Endothelial cell of umbilical vein (primary cell): ENCODE results near the gene PTGES3L. TPM values are rescaled to one million over a fixed set of nuclear protein-coding genes. Genes with fewer than 3 reads are reported as not detected.
A peak's percentile ranks its signal among the peaks of the same experiment; 100 is the strongest.

Experiments used
- BruUV-seq: library from RNA; stranded (reverse); fragments of 400-500 nt; replicated peaks from 2 replicates; lab custom pipeline; 2021; lab: Mats Ljungman, UMichigan
- CTCF ChIA-PET: fragments of 300-600, 350-600 bp; sonication (Branson Sonifier 250); formaldehyde crosslinking; loops from one replicate; lab custom pipeline; 2021; ENCODE audit warnings: antibody characterized with exemption, inconsistent platforms; lab: Charles Lee
- POLR2A ChIA-PET: fragments of 300-600, 350-600 bp; sonication (Branson Sonifier 250); formaldehyde crosslinking; loops from one replicate; lab custom pipeline; 2021; ENCODE audit warnings: antibody characterized with exemption, inconsistent platforms; lab: Charles Lee
- DNase-seq: peaks from one replicate; pipeline ENCODE4 v3.0.0-alpha.2; 2011; ENCODE audit warnings: low read depth, low spot score
- FAIRE-seq: peaks from 2 replicates; lab custom pipeline; 2011; peaks lifted over from hg19 to GRCh38; lab: Jason Lieb, UNC
- H2AFZ ChIP-seq: 2 replicates; pipeline ENCODE4 v1.6.0; 2012; ENCODE audit warnings: low read depth, low read length, control low read depth, inconsistent platforms
- H3K27ac ChIP-seq: 2 replicates; pipeline ENCODE4 v1.5.1; 2011; ENCODE audit warnings: low read depth, mild to moderate bottlenecking, control low read depth, low read length, moderate library complexity; ENCODE audit not compliant: insufficient read depth
- H3K27me3 ChIP-seq, 2 experiments: 2 replicates each; pipeline versions ENCODE4 v1.6.0 to v1.6.1; 2011; ENCODE audit warnings: low read length in 2 of 2, mixed read lengths in 1 of 2; ENCODE audit not compliant: control insufficient read depth in 2 of 2, insufficient read depth in 2 of 2
- H3K36me3 ChIP-seq, 2 experiments: 2 replicates in 1 of 2; 3 replicates in 1 of 2; pipeline ENCODE4 v1.5.1; 2011; ENCODE audit warnings: low read length in 2 of 2, mild to moderate bottlenecking in 1 of 2, moderate library complexity in 1 of 2; ENCODE audit not compliant: control insufficient read depth in 2 of 2, insufficient read depth in 2 of 2; ENCODE audit errors: extremely low read depth in 1 of 2
- H3K4me1 ChIP-seq: 3 replicates; pipeline ENCODE4 v1.5.1; 2011; ENCODE audit warnings: mild to moderate bottlenecking, low read length; ENCODE audit not compliant: control insufficient read depth, insufficient read depth; ENCODE audit errors: extremely low read depth
- H3K4me2 ChIP-seq: 2 replicates; pipeline ENCODE4 v1.6.1; 2011; ENCODE audit warnings: low read length, control low read depth, mixed read lengths; ENCODE audit not compliant: insufficient read depth
- H3K4me3 ChIP-seq, 3 experiments: fragments of 200-600 bp in 1 of 3; sonication (generic), shearing (Covaris generic) in 1 of 3; replicated peaks in 1 of 3; 2 replicates each; pipeline ENCODE4 v1.5.1; 2011 to 2016; ENCODE audit warnings: control low read depth in 3 of 3, low read length in 3 of 3, mild to moderate bottlenecking in 2 of 3, inconsistent platforms in 1 of 3, low read depth in 1 of 3, moderate library complexity in 1 of 3; ENCODE audit not compliant: insufficient read depth in 1 of 3
- H3K79me2 ChIP-seq: 2 replicates; pipeline ENCODE4 v1.6.0; 2012; ENCODE audit warnings: low read length, inconsistent platforms; ENCODE audit not compliant: control insufficient read depth, insufficient read depth
- H3K9ac ChIP-seq: replicated peaks from 2 replicates; pipeline ENCODE3; 2011; ENCODE audit warnings: low read length, control low read depth; ENCODE audit not compliant: insufficient read depth; ENCODE audit errors: extremely low read depth
- H3K9me1 ChIP-seq: replicated peaks from 3 replicates; pipeline ENCODE4 v1.6.0; 2011; ENCODE audit warnings: mild to moderate bottlenecking, low read length; ENCODE audit not compliant: control insufficient read depth, insufficient read depth; ENCODE audit errors: extremely low read depth
- H3K9me3 ChIP-seq: replicated peaks from 2 replicates; pipeline ENCODE4 v1.5.1; 2012; ENCODE audit warnings: low read length, inconsistent platforms; ENCODE audit not compliant: control insufficient read depth, insufficient read depth
- H4K20me1 ChIP-seq: replicated peaks from 2 replicates; pipeline ENCODE3; 2011; ENCODE audit warnings: mild to moderate bottlenecking, low read length; ENCODE audit not compliant: control insufficient read depth, insufficient read depth; ENCODE audit errors: extremely low read depth
- CTCF ChIP-seq, 2 donors: IDR thresholded peaks; 1 replicate in 1 of 2; 2 replicates in 1 of 2; pipeline ENCODE4 v1.5.1; 2011; ENCODE audit warnings: low read length in 2 of 2, mild to moderate bottlenecking in 2 of 2, moderate library complexity in 2 of 2, control low read depth in 1 of 2, inconsistent platforms in 1 of 2, low read depth in 1 of 2; ENCODE audit not compliant: insufficient read depth in 1 of 2; ENCODE audit errors: extremely low read depth in 1 of 2
- FOS ChIP-seq: IDR thresholded peaks from 2 replicates; pipeline ENCODE4 v1.6.1; 2011; ENCODE audit warnings: mild to moderate bottlenecking, low read length, moderate library complexity, borderline replicate concordance; ENCODE audit not compliant: insufficient read depth
- JUN ChIP-seq: IDR thresholded peaks from 2 replicates; pipeline ENCODE4 v1.6.1; 2011; ENCODE audit warnings: borderline replicate concordance, low read depth; ENCODE audit not compliant: insufficient read length, insufficient read depth
- MAX ChIP-seq: IDR thresholded peaks from 2 replicates; pipeline ENCODE4 v1.6.1; 2011; ENCODE audit not compliant: insufficient read depth, insufficient read length
- POLR2A ChIP-seq: IDR thresholded peaks from 2 replicates; pipeline ENCODE4 v1.6.1; 2012; ENCODE audit warnings: low read depth, mild to moderate bottlenecking, control low read depth, low read length
- dilution Hi-C: fragments of 300-500 bp; cut with MboI; formaldehyde crosslinking; loops from one replicate; pipeline ENCODE4 v1.15.0; 2019; ENCODE audit warnings: low sequenced_read_pairs; ENCODE audit not compliant: extremely low pct_ligation_motif_present
- intact Hi-C: fragments of 100-400 bp; cut with micrococcal nuclease; formaldehyde crosslinking; loops from one replicate; pipeline ENCODE4 v1.10.0; 2022
- polyA plus RNA-seq, 4 experiments: library from polyadenylated mRNA; depleted of rRNA in 3 of 4; stranded (reverse) in 3 of 4; unstranded in 1 of 4; fragments of >200 nt; gene quantifications; 2 replicates each; pipeline versions ENCODE4 v1.2.1 to v1.2.3, GENCODE V29; 2011 to 2012; ENCODE audit warnings: missing spikeins in 1 of 4
- total RNA-seq: library from RNA; stranded (reverse); gene quantifications from 2 replicates; pipeline ENCODE4 v1.2.3, GENCODE V29; 2021

The PTGES3L gene
- total and polyA plus RNA-seq, 2 donors (not counting 3 experiments of a cell fraction or from before 2014, with no cell fraction given): 0.23 TPM; not detected in 1

- CTCF ChIA-PET: interaction anchor here (1.1 to 1.8 kb wide), 6 partner anchors 8 to 78 kb away, joined by 3 to 10 read pairs (median 4); partner anchors contain the start of gene RPL27
- POLR2A ChIA-PET: no interaction called here
These were observed 59.0 kb downstream of the PTGES3L start for GRCh38 chr17:42920922-42921321.

More at GRCh38 chr17:42920922-42921321, 59.0 kb downstream of the PTGES3L start:
- Histone ChIP-seq H3K79me2 (no peaks in the 10 kb centered on the region), H3K4me2 (no peak overlapping the region), H3K9me3 (no peaks in the 10 kb centered on the region), H2AFZ (no peak overlapping the region), H3K9ac (no peak overlapping the region), H3K36me3 (no peaks in the 10 kb centered on the region), H3K27me3 (peaks cover 3 to 5% of the 10 kb centered on the region in 2 experiments), H4K20me1 (no peaks in the 10 kb centered on the region), H3K27ac (no peak overlapping the region), H3K9me1 (no peaks in the 10 kb centered on the region), H3K4me1 (peaks cover 10% of the 10 kb centered on the region), H3K4me3 (no peak overlapping the region)
- TF ChIP-seq CTCF (IDR thresholded peaks at IDR 0.05; ENCODE audit: extremely low read depth in 1 of 2, insufficient read depth in 1 of 2, low read depth in 1 of 2, low read length in 2 of 2) (no peak), FOS (no peak), MAX (peak; percentile 65), JUN (no peak), POLR2A (no peak)
- peak; percentile 65 for FAIRE-seq
- BruUV-seq: no TSS peak
- intact Hi-C loops: no loop called here
- dilution Hi-C loops: no loop called here
- DNase-seq: peak; percentile 92
